HG03159 (cell line): Measurements from ENCODE around the gene PLEKHN1.
"Not testable (repeated sequence)": the region's sequence is repeated elsewhere in the genome, so short reads cannot be mapped to it uniquely, and the experiment has no call there.

ENCODE experiments used
- ATAC-seq: cut with Tn5 transposase; IDR thresholded peaks from one replicate; pipeline ENCODE4 v1.9.1; 2021; ENCODE audit warnings: mild to moderate bottlenecking, moderate library complexity; ENCODE audit not compliant: unreplicated experiment

PLEKHN1 gene

DNA sequence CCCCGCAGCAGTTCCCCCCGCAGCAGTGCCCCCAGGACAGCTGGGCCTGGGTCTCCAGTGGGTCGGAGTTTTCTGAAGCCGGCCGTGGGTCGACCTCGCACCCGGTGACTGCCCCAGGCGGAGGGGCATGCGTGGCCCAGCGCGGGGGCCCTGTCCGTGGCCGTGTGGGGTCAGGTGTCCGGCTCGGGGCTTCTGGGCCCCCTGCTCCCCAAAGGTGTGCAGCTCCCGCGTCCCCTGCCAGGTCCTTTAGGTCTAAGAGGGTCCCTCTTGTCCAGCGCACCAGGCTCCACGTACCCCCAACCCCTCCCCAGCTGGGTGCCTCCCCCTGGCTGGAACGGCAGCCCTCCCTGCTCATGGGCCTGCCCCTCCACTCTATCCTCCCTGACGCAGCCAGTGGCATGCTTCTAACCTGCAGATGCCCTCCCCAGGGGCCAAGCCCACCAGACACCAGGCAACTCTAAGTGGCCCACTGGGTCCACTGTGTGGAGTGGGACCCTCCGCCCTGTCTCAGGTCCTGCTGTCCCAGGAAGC lies 39.6 kb downstream of the PLEKHN1 start:
- ATAC-seq, result no peak

DNA sequence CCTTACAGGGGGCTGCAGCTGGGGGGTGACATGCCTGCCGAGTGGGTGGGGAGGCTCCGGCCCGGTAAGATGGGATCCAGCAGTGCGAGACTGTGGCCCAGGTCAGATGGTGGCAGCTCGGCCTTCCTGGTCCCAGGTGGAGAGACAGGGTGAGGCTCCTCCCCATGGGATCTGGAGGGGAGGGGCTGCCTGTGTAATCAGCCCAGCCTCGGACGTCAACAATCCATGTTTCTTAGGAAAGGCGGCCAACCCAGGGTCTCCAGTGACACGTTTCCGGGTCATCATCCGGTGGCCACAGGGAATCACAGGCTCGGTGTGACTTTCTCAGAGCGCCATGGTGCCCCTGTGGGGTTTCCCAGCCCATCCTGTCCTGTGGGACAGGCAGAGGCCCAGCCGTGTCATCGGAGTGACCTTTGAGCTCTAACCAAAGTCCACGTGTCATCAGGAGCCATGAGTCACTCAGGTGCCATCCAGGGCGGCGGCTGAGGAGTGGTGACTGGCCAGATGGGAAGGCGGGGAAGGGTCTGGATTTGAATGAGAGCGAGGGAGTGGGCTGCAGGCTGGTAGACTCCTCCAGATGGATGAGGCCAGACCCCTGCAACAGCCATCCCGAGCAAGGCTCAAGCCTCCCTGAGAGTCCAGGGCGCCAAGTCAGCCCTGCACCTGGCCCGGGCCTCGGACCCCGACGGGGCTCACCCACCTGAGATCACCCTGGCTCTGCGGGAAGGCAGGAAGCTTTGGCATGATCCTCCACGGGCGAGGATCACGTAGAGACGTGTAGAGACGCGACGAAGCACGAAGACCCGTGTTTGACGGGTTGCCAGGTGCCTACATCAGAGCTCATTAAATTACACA lies 40.2 kb downstream of the PLEKHN1 start:
- ATAC-seq, result no peak

GRCh38 chr1:1010131-1010530 lies 43.8 kb downstream of the PLEKHN1 start:
- not testable (repeated sequence) for ATAC-seq

- no peak for ATAC-seq
These were observed 45.2 kb downstream of the PLEKHN1 start for GRCh38 chr1:1011396-1011949.

DNA sequence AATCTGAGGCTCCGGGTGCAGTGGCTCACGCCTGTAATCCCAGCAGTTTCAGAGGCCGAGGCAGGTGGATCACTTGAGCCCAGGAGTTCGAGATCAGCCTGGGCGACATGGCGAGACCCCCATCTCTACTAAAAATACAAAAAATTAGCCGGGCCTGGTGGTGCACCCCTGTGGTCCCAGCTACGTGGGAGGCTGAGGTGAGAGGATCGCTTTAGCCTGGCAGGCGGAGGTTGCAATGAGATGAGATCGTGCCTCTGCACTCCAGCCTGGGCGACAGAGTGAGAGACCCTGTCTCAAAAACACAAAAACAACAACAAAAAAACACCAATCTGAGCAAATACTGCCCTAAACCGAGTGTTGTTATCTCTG lies 46.4 kb downstream of the PLEKHN1 start:
- not testable (repeated sequence) for ATAC-seq

DNA sequence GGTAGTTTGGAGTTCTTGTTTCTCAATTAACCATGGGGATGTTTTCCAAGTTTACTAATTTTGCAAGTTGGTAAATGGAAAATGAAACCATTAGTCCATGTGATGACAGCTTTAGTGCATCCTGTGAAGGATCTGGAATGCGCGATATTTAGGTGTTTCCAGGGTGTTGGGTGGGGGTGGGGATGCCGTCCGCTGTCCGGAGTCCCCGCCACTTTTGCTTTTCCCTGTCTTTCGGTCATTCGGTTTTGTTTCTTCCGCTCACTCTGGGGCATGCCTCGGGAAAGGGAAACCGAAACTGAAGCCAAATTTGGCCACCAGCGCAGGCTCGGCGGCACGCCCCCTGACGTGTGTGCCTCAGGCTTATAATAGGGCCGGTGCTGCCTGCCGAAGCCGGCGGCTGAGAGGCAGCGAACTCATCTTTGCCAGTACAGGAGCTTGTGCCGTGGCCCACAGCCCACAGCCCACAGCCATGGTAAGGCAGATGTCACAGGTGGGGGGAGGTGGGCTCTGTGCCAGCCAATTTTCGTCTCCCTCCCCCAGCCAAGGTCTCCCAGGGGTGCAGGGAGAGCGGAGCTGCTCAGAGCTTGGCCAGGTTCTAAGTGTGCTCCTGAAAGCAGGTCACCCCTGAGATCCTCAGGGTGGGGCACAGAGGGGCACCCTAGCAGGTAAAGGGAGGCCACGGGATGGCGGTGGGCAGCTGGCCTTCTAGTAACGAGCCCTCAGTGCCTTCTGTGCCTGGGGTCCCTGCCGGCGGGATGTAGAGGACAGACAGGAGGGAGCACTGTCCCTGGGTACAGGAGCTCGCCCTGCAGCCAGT lies 47.0 kb downstream of the PLEKHN1 start, which contains the start of gene ISG15:
ISG15 (plus strand) TSS at position 393 of the 817 bp plus-strand sequence; CDS start at position 470, 77 bp downstream.
- peak; percentile 76 for ATAC-seq

- no peak for ATAC-seq
These were observed 47.8 kb downstream of the PLEKHN1 start for GRCh38 chr1:1013922-1014648.

- no peak for ATAC-seq
These were observed 48.8 kb downstream of the PLEKHN1 start for GRCh38 chr1:1014799-1015681.

- not testable (repeated sequence) for ATAC-seq
These were observed 51.4 kb downstream of the PLEKHN1 start for GRCh38 chr1:1017397-1018320.

DNA sequence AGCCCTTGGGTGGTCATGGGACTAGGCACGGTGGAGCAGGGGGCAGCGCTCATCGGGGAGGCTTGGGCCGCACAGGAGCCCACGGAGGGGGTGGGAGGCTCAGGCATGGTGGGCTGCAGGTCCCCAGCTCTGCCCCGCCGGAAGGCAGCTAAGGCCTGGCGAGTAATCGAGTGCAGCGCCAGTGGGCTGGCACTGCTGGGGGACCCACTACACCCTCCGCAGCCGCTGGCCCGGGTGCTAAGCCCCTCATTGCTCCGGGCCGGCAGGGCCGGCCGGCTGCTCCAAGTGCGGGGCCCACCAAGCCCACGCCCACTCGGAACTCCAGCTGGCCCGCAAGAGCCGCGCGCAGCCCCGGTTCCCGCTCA lies 52.0 kb downstream of the PLEKHN1 start:
- ATAC-seq, result not testable (repeated sequence)

DNA sequence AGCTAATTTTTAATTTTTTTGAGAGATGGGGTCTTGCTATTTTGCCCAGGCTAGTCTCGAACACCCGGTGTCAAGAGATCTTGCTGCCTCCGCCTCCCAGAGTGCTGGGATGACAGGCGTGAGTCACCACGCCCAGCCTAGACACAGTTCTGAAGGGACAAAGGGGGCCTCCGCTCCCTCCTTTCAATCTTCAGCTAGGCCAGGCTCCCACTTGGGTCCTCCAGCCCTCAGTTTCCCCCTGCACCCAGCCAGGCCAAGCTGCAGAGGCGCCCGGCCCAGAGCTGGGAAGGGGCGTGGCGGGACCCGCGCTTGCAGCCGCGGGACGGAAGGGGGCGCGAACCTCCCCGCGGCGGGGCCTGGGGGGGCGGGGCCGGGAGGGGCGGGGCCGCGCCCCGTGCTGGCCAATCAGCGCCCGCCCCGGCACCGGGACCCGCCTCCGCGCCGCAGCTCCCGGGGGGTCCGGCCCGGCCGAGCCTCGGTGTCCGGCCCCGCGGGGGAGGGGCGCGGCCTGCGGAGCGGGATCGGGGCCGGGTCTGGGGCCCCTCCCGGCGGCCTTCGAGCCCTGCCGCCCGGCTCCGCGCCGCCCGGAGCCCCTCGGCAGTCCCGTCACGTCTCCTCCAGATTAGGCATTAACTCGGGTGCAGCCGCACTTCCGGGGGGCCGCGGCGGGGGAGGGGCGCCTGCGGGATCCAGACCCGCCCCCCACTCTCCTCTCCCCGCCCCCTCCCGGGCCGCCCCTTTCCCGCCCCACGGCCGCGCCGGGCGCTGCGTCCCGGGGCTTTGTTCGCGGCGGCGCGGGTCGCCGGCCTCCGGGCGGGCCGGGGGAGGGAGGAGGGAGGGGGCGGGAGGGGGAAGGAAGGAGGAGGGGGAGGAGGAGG lies 53.1 kb downstream of the PLEKHN1 start:
- peak; percentile 62 for ATAC-seq

GRCh38 chr1:1020000-1020404 lies 53.7 kb downstream of the PLEKHN1 start, which contains the start of gene AGRN:
AGRN (plus strand) TSS chr1:1020120; CDS start chr1:1020173, 53 bp downstream.
- peak; percentile 34 for ATAC-seq

DNA sequence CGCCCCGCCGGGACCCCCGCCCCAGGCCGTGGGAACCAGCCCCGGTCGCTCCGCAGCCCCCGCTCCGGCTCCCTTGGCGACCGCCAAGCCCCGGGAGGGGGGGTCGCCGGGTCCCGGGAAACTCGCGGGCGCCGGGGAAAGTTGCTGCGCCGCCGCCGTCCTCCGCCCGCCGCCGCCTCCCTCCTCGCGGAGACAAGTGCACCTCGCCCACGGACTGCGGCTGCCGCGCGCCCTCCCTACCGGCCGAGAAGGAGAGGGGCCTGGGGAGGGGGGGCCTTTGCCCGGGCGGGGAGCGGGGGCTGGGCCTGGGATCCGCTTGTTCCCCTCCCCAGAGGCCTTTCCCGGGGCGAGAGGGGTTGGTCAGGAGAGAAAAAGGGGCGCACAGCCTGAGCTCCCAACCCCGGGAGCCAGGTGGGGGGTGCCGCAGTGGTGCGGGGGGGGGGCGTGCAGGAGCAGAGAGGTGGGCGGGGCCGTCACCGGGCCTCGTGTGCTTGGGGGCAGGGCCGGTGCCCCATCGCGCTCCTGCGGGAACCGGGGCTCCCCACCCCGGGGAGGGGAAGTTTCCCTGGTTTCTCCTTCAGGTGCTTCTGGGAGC lies 54.2 kb downstream of the PLEKHN1 start:
- peak; percentile 14 for ATAC-seq

- ATAC-seq, result no peak
These were observed 55.0 kb downstream of the PLEKHN1 start for GRCh38 chr1:1021010-1021919.

GRCh38 chr1:1021920-1022259 lies 55.6 kb downstream of the PLEKHN1 start:
- ATAC-seq, result no peak

- ATAC-seq, result no peak
These were observed 56.2 kb downstream of the PLEKHN1 start for GRCh38 chr1:1022302-1023009.
